ENCODE results near the gene EIF4G3. TPM values are rescaled to one million over a fixed set of nuclear protein-coding genes. Genes with fewer than 3 reads are reported as not detected.
A peak's percentile ranks its signal among the peaks of the same experiment; 100 is the strongest.
"Not testable (repeated sequence)": the region's sequence is repeated elsewhere in the genome, so short reads cannot be mapped to it uniquely, and the experiment has no call there.

EIF4G3 gene
- total and polyA plus RNA-seq, 9 of the 15 experiments (the other 6 are each of a cell fraction or from before 2014, with no cell fraction given), result 6.7 to 40.5 (median 32.1) TPM

- H3K27me3 ChIP-seq (ENCODE audit: control insufficient read depth in 2 of 2, insufficient read depth in 2 of 2, low read length in 2 of 2); H4K20me1 ChIP-seq (replicated peaks; ENCODE audit: control insufficient read depth, insufficient read depth, low read length); H3K9me1 ChIP-seq (ENCODE audit: control insufficient read depth, insufficient read depth, low read length); ATAC-seq; H3K9me3 ChIP-seq (replicated peaks; ENCODE audit: control insufficient read depth, insufficient read depth, low read depth, low read length); POLR2A ChIA-PET; CTCF ChIA-PET (ENCODE audit: low intra/inter-chr PET ratio); in situ Hi-C loops (cut with MboI); intact Hi-C loops (cut with micrococcal nuclease); DNase-seq (ENCODE audit: extremely low read depth in 1 of 4, low spot score in 3 of 4); H2AFZ ChIP-seq (ENCODE audit: low read depth, low read length); H3K4me3 ChIP-seq; H3K36me3 ChIP-seq (ENCODE audit: control insufficient read depth, insufficient read depth, low read length); H3K79me2 ChIP-seq (ENCODE audit: control insufficient read depth, insufficient read depth, low read length); BruUV-seq (replicated peaks); H3K27ac ChIP-seq (ENCODE audit: extremely low read depth, low read depth, low read length); FAIRE-seq; H3K4me2 ChIP-seq (ENCODE audit: insufficient read depth, low read length); H3K9ac ChIP-seq (ENCODE audit: insufficient read depth in 1 of 2, low read depth in 2 of 2, low read length in 2 of 2): not testable (repeated sequence)
- 98% methylated on average over 7 of the region's 9 CpGs for WGBS (ENCODE audit: insufficient coverage, low coverage, missing lambda C conversion rate)
- H3K4me1 ChIP-seq (replicated peaks in 1 of 2; ENCODE audit: control insufficient read depth in 2 of 2, insufficient read depth in 2 of 2, low read length in 2 of 2), result peaks cover 0 to 15% of the 10 kb centered on the region in 2 experiments; a peak in 2 of 5 replicates
- TF ChIP-seq BCOR (IDR thresholded peaks at IDR 0.05) (peak; percentile 41; the same call in 1 of the 2 replicates), ZNF146 (CRISPR knock-in tag; IDR thresholded peaks at IDR 0.05; ENCODE audit: unreplicated experiment) (peak; percentile 89)
Measured at GRCh38 chr1:21094282-21094681, 82.4 kb downstream of the EIF4G3 start.

- H3K9ac ChIP-seq (ENCODE audit: insufficient read depth in 1 of 2, low read depth in 2 of 2, low read length in 2 of 2); CTCF ChIA-PET (ENCODE audit: low intra/inter-chr PET ratio); POLR2A ChIA-PET; BruUV-seq (replicated peaks); H3K4me2 ChIP-seq (ENCODE audit: insufficient read depth, low read length); H4K20me1 ChIP-seq (replicated peaks; ENCODE audit: control insufficient read depth, insufficient read depth, low read length); H3K9me1 ChIP-seq (ENCODE audit: control insufficient read depth, insufficient read depth, low read length); in situ Hi-C loops (cut with MboI); DNase-seq (ENCODE audit: extremely low read depth in 1 of 4, low spot score in 3 of 4); ATAC-seq; H3K4me3 ChIP-seq; FAIRE-seq; H2AFZ ChIP-seq (ENCODE audit: low read depth, low read length); H3K27me3 ChIP-seq (ENCODE audit: control insufficient read depth in 2 of 2, insufficient read depth in 2 of 2, low read length in 2 of 2); H3K4me1 ChIP-seq (replicated peaks in 1 of 2; ENCODE audit: control insufficient read depth in 2 of 2, insufficient read depth in 2 of 2, low read length in 2 of 2); H3K79me2 ChIP-seq (ENCODE audit: control insufficient read depth, insufficient read depth, low read length); H3K36me3 ChIP-seq (ENCODE audit: control insufficient read depth, insufficient read depth, low read length); intact Hi-C loops (cut with micrococcal nuclease); H3K9me3 ChIP-seq (replicated peaks; ENCODE audit: control insufficient read depth, insufficient read depth, low read depth, low read length); H3K27ac ChIP-seq (ENCODE audit: extremely low read depth, low read depth, low read length): not testable (repeated sequence)
- 68% methylated on average over 2 of the region's 2 CpGs for WGBS (ENCODE audit: insufficient coverage, low coverage, missing lambda C conversion rate)
- TF ChIP-seq ZNF146 (CRISPR knock-in tag; IDR thresholded peaks at IDR 0.05; ENCODE audit: unreplicated experiment) (peak; percentile 87), KDM1A (IDR thresholded peaks at IDR 0.05) (peak in 1 of 2 experiments; percentile 25; a peak in 1 of 4 replicates), BCOR (IDR thresholded peaks at IDR 0.05) (peak; percentile 45; the same call in 1 of the 2 replicates), AFF1 (IDR thresholded peaks at IDR 0.05; ENCODE audit: low read depth in 1 of 2, partially characterized antibody in 2 of 2) (peak in 1 of 2 experiments; percentile 79)
Measured at GRCh38 chr1:21093271-21093958, 83.3 kb downstream of the EIF4G3 start.

GRCh38 chr1:21092545-21092944 lies 84.2 kb downstream of the EIF4G3 start:
- BruUV-seq (replicated peaks); H3K4me1 ChIP-seq (replicated peaks in 1 of 2; ENCODE audit: control insufficient read depth in 2 of 2, insufficient read depth in 2 of 2, low read length in 2 of 2); H3K9ac ChIP-seq (ENCODE audit: insufficient read depth in 1 of 2, low read depth in 2 of 2, low read length in 2 of 2); H3K79me2 ChIP-seq (ENCODE audit: control insufficient read depth, insufficient read depth, low read length); CTCF ChIA-PET (ENCODE audit: low intra/inter-chr PET ratio); H3K9me3 ChIP-seq (replicated peaks; ENCODE audit: control insufficient read depth, insufficient read depth, low read depth, low read length); H3K36me3 ChIP-seq (ENCODE audit: control insufficient read depth, insufficient read depth, low read length); in situ Hi-C loops (cut with MboI); POLR2A ChIA-PET; intact Hi-C loops (cut with micrococcal nuclease); H3K27me3 ChIP-seq (ENCODE audit: control insufficient read depth in 2 of 2, insufficient read depth in 2 of 2, low read length in 2 of 2); FAIRE-seq; H3K4me3 ChIP-seq; DNase-seq (ENCODE audit: extremely low read depth in 1 of 4, low spot score in 3 of 4); H4K20me1 ChIP-seq (replicated peaks; ENCODE audit: control insufficient read depth, insufficient read depth, low read length); H3K9me1 ChIP-seq (ENCODE audit: control insufficient read depth, insufficient read depth, low read length); H3K4me2 ChIP-seq (ENCODE audit: insufficient read depth, low read length); ATAC-seq; H2AFZ ChIP-seq (ENCODE audit: low read depth, low read length); H3K27ac ChIP-seq (ENCODE audit: extremely low read depth, low read depth, low read length): not testable (repeated sequence)
- WGBS (ENCODE audit: insufficient coverage, low coverage, missing lambda C conversion rate), result 92% methylated on average over 1 of the region's 2 CpGs

All from K562 (cell line).